WTC11 (cell line): ENCODE measurements around the gene MDFIC. TPM values are rescaled to one million over a fixed set of nuclear protein-coding genes. Genes with fewer than 3 reads are reported as not detected.

Experiments
- ATAC-seq: fragments of 200-7000 bp; cut with Tn5 transposase; 2 replicates; pipeline ENCODE4 v1.10.0; 2021; ENCODE audit warnings: mild to moderate bottlenecking, moderate library complexity
- CTCF ChIA-PET: fragments of 300-600 bp; sonication (Branson Sonifier 250); formaldehyde crosslinking; loops from one replicate; lab custom pipeline; 2021; ENCODE audit warnings: antibody characterized with exemption; lab: Charles Lee
- POLR2A ChIA-PET: fragments of 350-600 bp; sonication (Branson Sonifier 250); formaldehyde crosslinking; loops from one replicate; lab custom pipeline; 2021; ENCODE audit warnings: antibody characterized with exemption; lab: Charles Lee
- DNase-seq: peaks from one replicate; pipeline ENCODE4 v3.0.0; 2021; ENCODE audit warnings: low spot score
- H3K27ac Mint-ChIP-seq: 2 replicates; pipeline ENCODE4 v1.8.0; 2021; ENCODE audit warnings: mixed read lengths
- H3K27me3 Mint-ChIP-seq: 2 replicates; pipeline ENCODE4 v1.8.0; 2021; ENCODE audit warnings: low read depth, mild to moderate bottlenecking, moderate library complexity, mixed read lengths
- H3K36me3 Mint-ChIP-seq: 2 replicates; pipeline ENCODE4 v1.8.0; 2021; ENCODE audit warnings: mixed read lengths
- H3K4me1 Mint-ChIP-seq: 2 replicates; pipeline ENCODE4 v1.8.0; 2022; ENCODE audit warnings: mixed read lengths
- H3K4me3 Mint-ChIP-seq: 2 replicates; pipeline ENCODE4 v1.8.0; 2021; ENCODE audit warnings: mild to moderate bottlenecking, moderate library complexity, mixed read lengths
- H3K9me3 Mint-ChIP-seq: 2 replicates; pipeline ENCODE4 v1.8.0; 2021; ENCODE audit warnings: mixed read lengths
- ATF1 ChIP-seq: sonication (generic); formaldehyde crosslinking; IDR thresholded peaks from 2 replicates; pipeline ENCODE4 v1.8.1; 2023; ENCODE audit warnings: mild to moderate bottlenecking, moderate library complexity, missing genetic modification reagents
- ATF2 ChIP-seq: sonication (generic); formaldehyde crosslinking; IDR thresholded peaks from 2 replicates; pipeline ENCODE4 v1.8.1; 2022; ENCODE audit warnings: low read depth, missing genetic modification reagents, borderline replicate concordance
- CREB1 ChIP-seq: sonication (generic); formaldehyde crosslinking; IDR thresholded peaks from 2 replicates; pipeline ENCODE4 v1.8.0; 2023; ENCODE audit warnings: mild to moderate bottlenecking, missing genetic modification reagents
- CREM ChIP-seq: sonication (generic); formaldehyde crosslinking; IDR thresholded peaks from 2 replicates; pipeline ENCODE4 v1.8.1; 2022; ENCODE audit warnings: mild to moderate bottlenecking, missing genetic modification reagents, moderate library complexity
- CTCF ChIP-seq: fragments of 200-600 bp; IDR thresholded peaks from 2 replicates; pipeline ENCODE4 v1.8.0; 2022; ENCODE audit warnings: antibody characterized with exemption
- E2F4 ChIP-seq: sonication (generic); formaldehyde crosslinking; IDR thresholded peaks from 2 replicates; pipeline ENCODE4 v1.8.1; 2022; ENCODE audit warnings: low read depth, mild to moderate bottlenecking, moderate library complexity, missing genetic modification reagents, borderline replicate concordance
- FOXK1 ChIP-seq: sonication (generic); formaldehyde crosslinking; IDR thresholded peaks from 2 replicates; pipeline ENCODE4 v1.8.0; 2022; ENCODE audit warnings: mild to moderate bottlenecking, moderate library complexity, missing genetic modification reagents
- FOXP4 ChIP-seq: sonication (generic); formaldehyde crosslinking; IDR thresholded peaks from 2 replicates; pipeline ENCODE4 v1.8.0; 2022; ENCODE audit warnings: mild to moderate bottlenecking, missing genetic modification reagents
- IRF1 ChIP-seq: sonication (generic); formaldehyde crosslinking; IDR thresholded peaks from 2 replicates; pipeline ENCODE4 v1.8.0; 2023; ENCODE audit warnings: missing genetic modification reagents
- MAX ChIP-seq: sonication (generic); formaldehyde crosslinking; IDR thresholded peaks from 2 replicates; pipeline ENCODE4 v1.8.0; 2022; ENCODE audit warnings: mild to moderate bottlenecking, missing genetic modification reagents
- MXD4 ChIP-seq: fragments of 250-450 bp; sonication (Bioruptor Pico); IDR thresholded peaks from 2 replicates; pipeline ENCODE4 v1.8.0; 2021; ENCODE audit warnings: mild to moderate bottlenecking, moderate library complexity, borderline replicate concordance
- TCF7 ChIP-seq: sonication (generic); formaldehyde crosslinking; IDR thresholded peaks from 2 replicates; pipeline ENCODE4 v1.8.0; 2022; ENCODE audit warnings: mild to moderate bottlenecking, low read depth, missing genetic modification reagents, moderate library complexity
- TEAD4 ChIP-seq: sonication (generic); formaldehyde crosslinking; IDR thresholded peaks from 2 replicates; pipeline ENCODE4 v1.8.0; 2022; ENCODE audit warnings: mild to moderate bottlenecking, missing genetic modification reagents
- USF2 ChIP-seq: sonication (generic); formaldehyde crosslinking; IDR thresholded peaks from 2 replicates; pipeline ENCODE4 v1.8.1; 2023; ENCODE audit warnings: mild to moderate bottlenecking, missing genetic modification reagents, moderate library complexity
- ZNF281 ChIP-seq: sonication (generic); formaldehyde crosslinking; IDR thresholded peaks from 2 replicates; pipeline ENCODE4 v1.8.0; 2023; ENCODE audit warnings: mild to moderate bottlenecking, missing genetic modification reagents
- ZNF512 ChIP-seq: sonication (generic); formaldehyde crosslinking; IDR thresholded peaks from 2 replicates; pipeline ENCODE4 v1.8.1; 2022; ENCODE audit warnings: missing genetic modification reagents, borderline replicate concordance
- total RNA-seq: library from RNA; stranded (reverse); gene quantifications from 3 replicates; pipeline ENCODE4 v1.2.3, GENCODE V29; 2021

MDFIC gene
- total RNA-seq, 1 experiment from 2014 or later = 8.4 TPM

- TF ChIP-seq E2F4 (CRISPR knock-in tag) = no peak
- TF ChIP-seq, all 79 proteins: peak for 0
Measured at GRCh38 chr7:115009139-115009538, 87.2 kb downstream of the MDFIC start (continued).

GRCh38 chr7:115009736-115010440 lies 88.0 kb downstream of the MDFIC start:
- CTCF ChIA-PET = interaction anchor here (0.6 kb wide), 1 partner anchor 771 kb away, joined by 3 read pairs; no protein-coding TSS in a partner anchor
- no peak for DNase-seq
- Mint-ChIP-seq H3K27me3 (peaks cover 8% of the 10 kb centered on the region), H3K4me3 (no peak overlapping the region), H3K36me3 (no peaks in the 10 kb centered on the region), H3K9me3 (no peaks in the 10 kb centered on the region), H3K27ac (no peak overlapping the region), H3K4me1 (peaks cover 46% of the 10 kb centered on the region)
- POLR2A ChIA-PET = no interaction called here
- TF ChIP-seq ATF1 (CRISPR knock-in tag) (no peak), FOXP4 (no peak)
- no peak for ATAC-seq

GRCh38 chr7:115010441-115010820 lies 88.5 kb downstream of the MDFIC start:
- DNase-seq (no peak), ATAC-seq (no peak)
- no peaks in the 10 kb centered on the region for H3K36me3 Mint-ChIP-seq
- peaks cover 41% of the 10 kb centered on the region for H3K4me1 Mint-ChIP-seq
- no peak overlapping the region for H3K27ac Mint-ChIP-seq
- H3K4me3 Mint-ChIP-seq = no peak overlapping the region
- CTCF ChIA-PET = no interaction called here
- no peaks in the 10 kb centered on the region for H3K9me3 Mint-ChIP-seq
- POLR2A ChIA-PET = no interaction called here
- TF ChIP-seq ZNF512 (CRISPR knock-in tag) = no peak
- TF ChIP-seq FOXK1 (CRISPR knock-in tag) = no peak
- TF ChIP-seq TCF7 = no peak
- no peak for TF ChIP-seq TEAD4 (CRISPR knock-in tag)
- no peak for TF ChIP-seq USF2
- no peak for TF ChIP-seq MAX (CRISPR knock-in tag)
- TF ChIP-seq ATF2 (CRISPR knock-in tag) = no peak
- TF ChIP-seq, all 79 proteins: peak for 0
- peaks cover 8% of the 10 kb centered on the region for H3K27me3 Mint-ChIP-seq

GRCh38 chr7:115013886-115014285 lies 92.0 kb downstream of the MDFIC start:
- H3K27me3 Mint-ChIP-seq = no peaks in the 10 kb centered on the region; the same call in none of the 2 replicates
- POLR2A ChIA-PET = no interaction called here
- ATAC-seq (no peak), DNase-seq (no peak)
- peaks cover 12% of the 10 kb centered on the region for H3K4me1 Mint-ChIP-seq
- H3K4me3 Mint-ChIP-seq = no peak overlapping the region
- no peaks in the 10 kb centered on the region for H3K9me3 Mint-ChIP-seq
- no peak overlapping the region for H3K27ac Mint-ChIP-seq
- CTCF ChIA-PET = no interaction called here
- H3K36me3 Mint-ChIP-seq = no peaks in the 10 kb centered on the region
- TF ChIP-seq MXD4 (no peak), ZNF281 (CRISPR knock-in tag) (no peak), FOXK1 (CRISPR knock-in tag) (no peak), CTCF (no peak), CREM (CRISPR knock-in tag) (no peak), TEAD4 (CRISPR knock-in tag) (no peak), CREB1 (CRISPR knock-in tag) (no peak), IRF1 (CRISPR knock-in tag) (no peak)
